Activated CD4-positive, CD25-positive, alpha-beta regulatory T cell treated with anti-CD3 and anti-CD28 coated beads, Interleukin-2, amount 50 U/mL, for 72 hours (primary cell): ENCODE measurements around the gene UPK1A.
A peak's percentile ranks its signal among the peaks of the same experiment; 100 is the strongest.
"Not testable (repeated sequence)": the region's sequence is repeated elsewhere in the genome, so short reads cannot be mapped to it uniquely, and the experiment has no call there.

ENCODE experiments used
- DNase-seq: peaks from one replicate; pipeline ENCODE4 v3.0.0; 2021

The UPK1A gene

GRCh38 chr19:35718345-35719041, 52.2 kb downstream of the UPK1A start:
- peak; percentile 59 for DNase-seq

GRCh38 chr19:35719402-35720162, 53.3 kb downstream of the UPK1A start:
- no peak for DNase-seq

- no peak for DNase-seq
Observed at GRCh38 chr19:35720163-35720524, 53.8 kb downstream of the UPK1A start.

GRCh38 chr19:35720648-35721047, 54.3 kb downstream of the UPK1A start:
- DNase-seq: no peak

GRCh38 chr19:35721374-35721773, 55.1 kb downstream of the UPK1A start:
- no peak for DNase-seq

- DNase-seq: no peak
Observed at GRCh38 chr19:35722461-35722860, 56.1 kb downstream of the UPK1A start.

- no peak for DNase-seq
Observed at GRCh38 chr19:35722897-35723296, 56.6 kb downstream of the UPK1A start.

- DNase-seq: no peak
Observed at GRCh38 chr19:35723671-35724070, 57.4 kb downstream of the UPK1A start.

- not testable (repeated sequence) for DNase-seq
Observed at GRCh38 chr19:35724132-35724531, 57.8 kb downstream of the UPK1A start.

GRCh38 chr19:35724560-35724959, 58.2 kb downstream of the UPK1A start:
- DNase-seq: no peak

GRCh38 chr19:35725216-35725861, 59.0 kb downstream of the UPK1A start:
- no peak for DNase-seq

GRCh38 chr19:35727053-35727955, 61.0 kb downstream of the UPK1A start:
- no peak for DNase-seq
